H1 (cell line): ENCODE data around the gene UBQLN3. TPM values are rescaled to one million over a fixed set of nuclear protein-coding genes. Genes with fewer than 3 reads are reported as not detected.

Source experiments
- CTCF ChIA-PET: fragments of 300-600 bp; sonication (Branson Sonifier 250); formaldehyde crosslinking; loops from one replicate; lab custom pipeline; 2021; ENCODE audit not compliant: partially characterized antibody; lab: Charles Lee
- POLR2A ChIA-PET: fragments of 300-600 bp; sonication (Branson Sonifier 250); formaldehyde crosslinking; loops from one replicate; lab custom pipeline; 2021; ENCODE audit warnings: inconsistent platforms; ENCODE audit not compliant: partially characterized antibody; lab: Charles Lee
- DNase-seq, 2 experiments: peaks; one replicate each; pipeline versions ENCODE4 v3.0.0 to v3.0.0-alpha.2; 2010 to 2022; ENCODE audit warnings: low spot score in 2 of 2, low read depth in 1 of 2, mixed read lengths in 1 of 2
- FAIRE-seq: peaks from 2 replicates; lab custom pipeline; 2011; peaks lifted over from hg19 to GRCh38; lab: Jason Lieb, UNC
- H2AFZ ChIP-seq: 2 replicates; pipeline ENCODE4 v1.8.1; 2012; ENCODE audit warnings: low read length, inconsistent platforms
- H2AK5ac ChIP-seq: 2 replicates; pipeline ENCODE4 v1.6.1; 2013; ENCODE audit warnings: low read depth, low read length
- H2BK120ac ChIP-seq: replicated peaks from 2 replicates; pipeline ENCODE3; 2013; ENCODE audit warnings: low read depth, low read length, inconsistent platforms
- H2BK12ac ChIP-seq: 2 replicates; pipeline ENCODE4 v1.6.1; 2013; ENCODE audit warnings: low read depth, low read length
- H2BK15ac ChIP-seq: 2 replicates; pipeline ENCODE4 v1.6.1; 2013; ENCODE audit warnings: low read length
- H2BK20ac ChIP-seq: 2 replicates; pipeline ENCODE4 v1.6.1; 2013; ENCODE audit warnings: low read length
- H2BK5ac ChIP-seq: 2 replicates; pipeline ENCODE4 v1.6.1; 2013; ENCODE audit warnings: low read depth, low read length
- H3K14ac ChIP-seq: 2 replicates; pipeline ENCODE4 v1.6.1; 2013; ENCODE audit warnings: inconsistent platforms; ENCODE audit not compliant: insufficient read length
- H3K18ac ChIP-seq: 2 replicates; pipeline ENCODE4 v1.6.1; 2013; ENCODE audit warnings: low read length; ENCODE audit errors: extremely low read depth
- H3K23ac ChIP-seq: 2 replicates; pipeline ENCODE4 v1.6.1; 2013; ENCODE audit warnings: inconsistent platforms; ENCODE audit not compliant: insufficient read length
- H3K23me2 ChIP-seq: 2 replicates; pipeline ENCODE4 v1.6.1; 2013; ENCODE audit warnings: low read depth, low read length
- H3K27ac ChIP-seq: 2 replicates; pipeline ENCODE4 v1.6.1; 2011; ENCODE audit warnings: low read depth, low read length, inconsistent platforms
- H3K27me3 ChIP-seq, 4 experiments: replicated peaks in 1 of 4; 1 replicate in 1 of 4; 2 replicates in 3 of 4; pipeline versions ENCODE4 v1.6.1 to v1.8.1; 2011 to 2013; ENCODE audit warnings: low read length in 3 of 4, mild to moderate bottlenecking in 3 of 4, inconsistent platforms in 2 of 4, mixed read lengths in 2 of 4, moderate library complexity in 1 of 4; ENCODE audit not compliant: control insufficient read depth in 3 of 4, insufficient read depth in 3 of 4; ENCODE audit errors: extremely low read depth in 1 of 4
- H3K36me3 ChIP-seq, 4 experiments: 2 replicates each; pipeline versions ENCODE4 v1.6.1 to v1.8.1; 2011 to 2013; ENCODE audit warnings: mild to moderate bottlenecking in 4 of 4, low read length in 3 of 4, moderate library complexity in 2 of 4, control low read depth in 1 of 4, inconsistent platforms in 1 of 4; ENCODE audit not compliant: insufficient read depth in 4 of 4, control insufficient read depth in 2 of 4
- H3K4ac ChIP-seq: replicated peaks from 2 replicates; pipeline ENCODE3; 2013; ENCODE audit warnings: low read length, low read depth, mixed read lengths, inconsistent platforms; ENCODE audit not compliant: insufficient read length
- H3K4me1 ChIP-seq, 4 experiments: replicated peaks in 1 of 4; 1 replicate in 1 of 4; 2 replicates in 3 of 4; pipeline versions ENCODE4 v1.6.1 to v1.8.1; 2011 to 2013; ENCODE audit warnings: low read length in 3 of 4, inconsistent platforms in 2 of 4, mixed read lengths in 1 of 4; ENCODE audit not compliant: insufficient read depth in 4 of 4, control insufficient read depth in 3 of 4
- H3K4me2 ChIP-seq, 2 experiments: 2 replicates each; pipeline versions ENCODE4 v1.6.1 to v1.8.1; 2011 to 2013; ENCODE audit warnings: low read depth in 2 of 2, low read length in 2 of 2, control low read depth in 1 of 2, inconsistent platforms in 1 of 2, mild to moderate bottlenecking in 1 of 2; ENCODE audit not compliant: insufficient read depth in 1 of 2
- H3K4me3 ChIP-seq, 4 experiments: fragments of 200-600, 300-600 bp in 1 of 4; sonication (generic), shearing (Covaris generic), sonication (Bioruptor Twin) in 1 of 4; 2 replicates each; pipeline versions ENCODE4 v1.5.1 to v1.8.1; 2011 to 2016; ENCODE audit warnings: low read length in 4 of 4, low read depth in 3 of 4, control low read depth in 2 of 4, inconsistent platforms in 2 of 4, mild to moderate bottlenecking in 2 of 4, mixed read lengths in 1 of 4, moderate library complexity in 1 of 4; ENCODE audit not compliant: insufficient read depth in 2 of 4; ENCODE audit errors: extremely low read depth in 1 of 4
- H3K56ac ChIP-seq: replicated peaks from 2 replicates; pipeline ENCODE3; 2013; ENCODE audit warnings: low read depth, mild to moderate bottlenecking, mixed read lengths, low read length, inconsistent platforms; ENCODE audit not compliant: insufficient read length
- H3K79me1 ChIP-seq: 2 replicates; pipeline ENCODE4 v1.6.1; 2013; ENCODE audit warnings: low read depth, low read length, control low read depth
- H3K79me2 ChIP-seq, 2 experiments: 2 replicates each; pipeline versions ENCODE4 v1.6.1 to v1.8.1; 2012 to 2013; ENCODE audit warnings: low read length in 2 of 2, mild to moderate bottlenecking in 2 of 2, inconsistent platforms in 1 of 2; ENCODE audit not compliant: insufficient read depth in 2 of 2, control insufficient read depth in 1 of 2
- H3K9ac ChIP-seq, 4 experiments: replicated peaks in 1 of 4; 1 replicate in 1 of 4; 2 replicates in 3 of 4; pipeline versions ENCODE4 v1.6.1 to v1.8.1; 2011 to 2013; ENCODE audit warnings: low read depth in 3 of 4, low read length in 3 of 4, control low read depth in 2 of 4, mild to moderate bottlenecking in 2 of 4, moderate library complexity in 2 of 4, inconsistent platforms in 1 of 4; ENCODE audit errors: extremely low read depth in 1 of 4
- H3K9me3 ChIP-seq, 2 experiments: 2 replicates each; pipeline versions ENCODE4 v1.6.1 to v1.8.1; 2012 to 2013; ENCODE audit warnings: mild to moderate bottlenecking in 2 of 2, moderate library complexity in 2 of 2, control low read depth in 1 of 2, inconsistent platforms in 1 of 2, low read depth in 1 of 2, low read length in 1 of 2, mixed read lengths in 1 of 2; ENCODE audit not compliant: insufficient read depth in 2 of 2
- H4K20me1 ChIP-seq, 2 experiments: replicated peaks in 1 of 2; 2 replicates each; pipeline versions ENCODE3 to v1.8.1; 2011 to 2013; ENCODE audit warnings: inconsistent platforms in 2 of 2, low read length in 2 of 2, mild to moderate bottlenecking in 1 of 2; ENCODE audit not compliant: insufficient read depth in 2 of 2, control insufficient read depth in 1 of 2
- H4K5ac ChIP-seq: 2 replicates; pipeline ENCODE4 v1.6.1; 2013; ENCODE audit warnings: low read length, low read depth, mixed read lengths, inconsistent platforms; ENCODE audit not compliant: insufficient read length
- H4K8ac ChIP-seq: 2 replicates; pipeline ENCODE4 v1.8.0; 2013; ENCODE audit warnings: mild to moderate bottlenecking, moderate library complexity, low read length, inconsistent platforms; ENCODE audit not compliant: insufficient read depth; ENCODE audit errors: extremely low read depth
- H4K91ac ChIP-seq: replicated peaks from 2 replicates; pipeline ENCODE3; 2013; ENCODE audit warnings: low read length, mixed read lengths, inconsistent platforms; ENCODE audit not compliant: insufficient read length
- CTCF ChIP-seq, 3 experiments: IDR thresholded peaks; 1 replicate in 2 of 3; 2 replicates in 1 of 3; pipeline versions ENCODE4 v1.5.1 to v1.6.1; 2011; ENCODE audit warnings: low read length in 3 of 3, mild to moderate bottlenecking in 3 of 3, inconsistent platforms in 2 of 3, low read depth in 1 of 3, moderate library complexity in 1 of 3; ENCODE audit not compliant: insufficient read depth in 1 of 3; ENCODE audit errors: control extremely low read depth in 1 of 3
- KDM5A ChIP-seq: fragments of 200-600 bp; IDR thresholded peaks from 2 replicates; pipeline ENCODE4 v1.7.1; 2012; ENCODE audit warnings: mild to moderate bottlenecking, low read length, inconsistent platforms, mixed read lengths
- PHF8 ChIP-seq: fragments of 200-600 bp; sonication (generic); conservative IDR thresholded peaks from 2 replicates; pipeline ENCODE4 v1.7.1; 2012; ENCODE audit warnings: low read depth, mild to moderate bottlenecking, inconsistent platforms, low read length, moderate library complexity
- RAD21 ChIP-seq, 2 experiments: IDR thresholded peaks in 1 of 2; conservative IDR thresholded peaks in 1 of 2; 2 replicates each; pipeline ENCODE4 v1.6.1; 2011; ENCODE audit warnings: low read depth in 2 of 2, low read length in 2 of 2, improper control_type of control experiment in 1 of 2, inconsistent platforms in 1 of 2, mild to moderate bottlenecking in 1 of 2, moderate library complexity in 1 of 2
- TEAD4 ChIP-seq: IDR thresholded peaks from 2 replicates; pipeline ENCODE4 v1.6.1; 2012; ENCODE audit warnings: low read depth, low read length, inconsistent platforms, mixed read lengths
- WGBS, 2 experiments: shearing (Covaris generic) in 1 of 2; methylation state at CpG; one replicate each; pipeline versions ENCODE4 v1.1.6 to v1.1.7; 2013 to 2015; ENCODE audit warnings: low lambda C conversion rate in 2 of 2, mixed read lengths in 2 of 2, inconsistent platforms in 1 of 2, low coverage in 1 of 2, missing lambda C conversion rate in 1 of 2; ENCODE audit not compliant: insufficient replicate concordance in 2 of 2, insufficient coverage in 1 of 2, insufficient read length in 1 of 2; ENCODE audit errors: extremely low coverage in 1 of 2, missing lambda C conversion rate in 1 of 2; 5-methylcytosine and 5-hydroxymethylcytosine counted together
- polyA plus RNA-seq, 7 experiments: library from polyadenylated mRNA; depleted of rRNA in 3 of 7; stranded (reverse) in 5 of 7; unstranded in 2 of 7; fragments of >200 nt in 5 of 7; fragments of 200-250 nt in 2 of 7; gene quantifications; 1 replicate in 5 of 7; 2 replicates in 1 of 7; 4 replicates in 1 of 7; pipeline versions ENCODE4 v1.2.1 to v1.2.3, GENCODE V29; 2011 to 2013; ENCODE audit warnings: missing spikeins in 2 of 7, mixed read lengths in 2 of 7
- total RNA-seq: library from RNA; stranded (reverse); fragmentation: NEBNext Ultra II Directional; extraction: Animal tissue kit (Norgen Biotek cat#: 25700); gene quantifications from 2 replicates; pipeline ENCODE4 v1.2.1, GENCODE V29; 2021

The UBQLN3 gene
- total and polyA plus RNA-seq, 2 of the 8 experiments (the other 6 are each of a cell fraction or from before 2014, with no cell fraction given) = not detected

DNA sequence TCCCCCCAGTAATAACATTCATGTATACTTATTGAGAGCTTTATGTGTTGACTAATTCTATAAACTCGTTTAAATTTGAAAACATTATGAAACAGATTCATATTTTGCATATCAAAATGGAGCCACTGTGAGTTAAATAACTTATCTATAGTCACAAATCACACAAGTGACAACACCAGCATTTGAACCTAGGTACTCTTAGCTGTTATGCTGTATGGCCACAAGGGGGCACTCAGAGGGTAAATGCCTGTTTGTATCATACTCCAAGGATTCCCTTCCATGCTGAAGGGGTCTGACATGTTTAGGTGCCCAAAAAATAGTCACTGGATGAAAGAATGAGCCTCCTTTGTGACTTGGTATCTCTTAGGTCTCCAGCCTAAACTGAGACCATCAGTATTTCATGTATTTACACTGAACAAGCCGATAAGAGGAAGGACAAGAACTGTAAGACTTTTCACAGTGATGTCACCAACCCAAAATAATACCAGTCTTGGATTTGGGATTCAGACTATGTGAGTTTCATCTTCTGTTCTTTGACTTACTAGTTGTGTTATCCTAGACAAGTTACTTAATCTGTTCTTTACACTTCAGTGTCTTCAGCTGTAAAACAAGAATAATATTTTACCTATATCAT is 33.5 kb downstream of the UBQLN3 start:
- Histone ChIP-seq H3K36me3 (no peaks in the 10 kb centered on the region), H3K79me1 (no peaks in the 10 kb centered on the region), H3K27me3 (no peaks in the 10 kb centered on the region), H2BK5ac (no peak overlapping the region), H3K56ac (no peak overlapping the region), H3K9me3 (peaks cover 0 to 4% of the 10 kb centered on the region in 2 experiments; a peak in 1 of 4 replicates), H4K91ac (no peak overlapping the region), H3K9ac (no peak overlapping the region), H3K79me2 (no peaks in the 10 kb centered on the region), H3K23ac (no peak overlapping the region), H3K4ac (no peak overlapping the region), H3K18ac (no peak overlapping the region), H2BK20ac (no peak overlapping the region), H3K4me3 (no peak overlapping the region), H4K8ac (no peak overlapping the region), H2AFZ (peak overlapping the region; percentile 71; the same call in 1 of the 2 replicates), H3K4me2 (no peak overlapping the region), H3K14ac (no peak overlapping the region), H4K5ac (no peak overlapping the region), H3K27ac (no peak overlapping the region), H2AK5ac (no peak overlapping the region), H2BK12ac (no peak overlapping the region), H2BK120ac (no peak overlapping the region), H4K20me1 (no peaks in the 10 kb centered on the region), H2BK15ac (no peak overlapping the region), H3K23me2 (no peaks in the 10 kb centered on the region), H3K4me1 (no peaks in the 10 kb centered on the region)
- DNase-seq (no peak), FAIRE-seq (peak; percentile 92)
- POLR2A ChIA-PET = no interaction called here
- CTCF ChIA-PET = interaction anchor here (0.7 to 3.1 kb wide), 25 partner anchors 10 to 415 kb away, joined by 3 to 21 read pairs (median 4); partner anchors contain the start of genes OR52N2 and UBQLNL
- peak; percentile 66 to 74 for TF ChIP-seq RAD21 (IDR thresholded peaks at IDR 0.05 in 1 of 2, conservative IDR thresholded peaks at IDR 0.05 in 1 of 2; ENCODE audit: low read depth in 2 of 2, low read length in 2 of 2)
- TF ChIP-seq PHF8 = no peak
- no peak for TF ChIP-seq KDM5A
- TF ChIP-seq CTCF (IDR thresholded peaks at IDR 0.05; ENCODE audit: control extremely low read depth in 1 of 3, insufficient read depth in 1 of 3, low read depth in 1 of 3, low read length in 3 of 3) = peak in 2 of 3 experiments; percentile 73 to 87; a peak in 3 of 4 replicates
- TF ChIP-seq TEAD4 = 0 out of 2 replicates have a peak, but pooled peaks have one; percentile 20
- WGBS, 2 experiments = 43% methylated on average over 2 of the region's 2 CpGs; no CpG with 5 or more reads in 1 of the 2 experiments
